PC-3 (cell line): ENCODE results near the gene LRRC75B. TPM values are rescaled to one million over a fixed set of nuclear protein-coding genes. Genes with fewer than 3 reads are reported as not detected.
"Not testable (repeated sequence)": the region's sequence is repeated elsewhere in the genome, so short reads cannot be mapped to it uniquely, and the experiment has no call there.

Source experiments
- ATAC-seq: fragments of 200-7000 bp; cut with Tn5 transposase; 2 replicates; pipeline ENCODE4 v1.9.1; 2020; ENCODE audit warnings: mild to moderate bottlenecking, moderate library complexity
- BruUV-seq: library from RNA; stranded (reverse); fragments of 400-500 nt; replicated peaks from 2 replicates; lab custom pipeline; 2021; lab: Mats Ljungman, UMichigan
- CTCF ChIA-PET: fragments of 300-600 bp; sonication (Branson Sonifier 250); formaldehyde crosslinking; loops from one replicate; lab custom pipeline; 2022; ENCODE audit warnings: antibody characterized with exemption; lab: Charles Lee
- POLR2A ChIA-PET: fragments of 300-600 bp; sonication (Branson Sonifier 250); formaldehyde crosslinking; loops from one replicate; lab custom pipeline; 2022; ENCODE audit warnings: antibody characterized with exemption; ENCODE audit not compliant: unreplicated experiment; lab: Charles Lee
- DNase-seq: peaks from one replicate; pipeline ENCODE4 v3.0.0-alpha.2; 2015
- H2AFZ ChIP-seq: fragments of 300-600 bp; sonication (generic); 2 replicates; pipeline ENCODE4 v1.6.0; 2016; ENCODE audit warnings: antibody characterized with exemption, low read length
- H3F3A ChIP-seq: fragments of 300-600 bp; sonication (generic); one replicate; pipeline ENCODE4 v1.6.0; 2017; ENCODE audit warnings: antibody characterized with exemption, low read length, control low read depth, mild to moderate bottlenecking; ENCODE audit not compliant: unreplicated experiment
- H3K27ac ChIP-seq: fragments of 300-600 bp; sonication (generic); 2 replicates; pipeline ENCODE4 v1.5.1; 2016; ENCODE audit warnings: mild to moderate bottlenecking, low read length
- H3K27me3 ChIP-seq: fragments of 300-600 bp; sonication (generic); 2 replicates; pipeline ENCODE4 v1.6.1; 2016; ENCODE audit warnings: low read length, mixed read lengths
- H3K36me3 ChIP-seq: fragments of 300-600 bp; sonication (generic); 2 replicates; pipeline ENCODE4 v1.6.1; 2016; ENCODE audit warnings: low read depth, mixed run types, low read length, mixed read lengths
- H3K4me1 ChIP-seq: fragments of 300-600 bp; sonication (generic); 2 replicates; pipeline ENCODE4 v1.5.1; 2016; ENCODE audit warnings: low read length; ENCODE audit not compliant: insufficient read depth
- H3K4me2 ChIP-seq: fragments of 300-600 bp; sonication (generic); 2 replicates; pipeline ENCODE4 v1.6.0; 2016; ENCODE audit warnings: low read length
- H3K4me3 ChIP-seq: fragments of 300-600 bp; sonication (generic); 2 replicates; pipeline ENCODE4 v1.5.1; 2016; ENCODE audit warnings: mild to moderate bottlenecking, low read length, mixed read lengths
- H3K79me2 ChIP-seq: fragments of 300-600 bp; sonication (generic); 2 replicates; pipeline ENCODE4 v1.6.1; 2017; ENCODE audit warnings: low read length, mixed read lengths
- H3K9ac ChIP-seq: fragments of 300-600 bp; sonication (generic); 2 replicates; pipeline ENCODE4 v1.6.0; 2016; ENCODE audit warnings: mild to moderate bottlenecking, low read length
- H3K9me2 ChIP-seq: fragments of 300-600 bp; sonication (generic); replicated peaks from 2 replicates; pipeline ENCODE4 v1.6.1; 2016; ENCODE audit warnings: mixed run types, low read length, mixed read lengths
- H3K9me3 ChIP-seq: fragments of 300-600 bp; sonication (generic); 2 replicates; pipeline ENCODE4 v1.6.1; 2016; ENCODE audit warnings: low read length, mixed read lengths
- H4K20me1 ChIP-seq: fragments of 300-600 bp; sonication (generic); 2 replicates; pipeline ENCODE4 v1.6.1; 2016; ENCODE audit warnings: low read length, mixed read lengths
- intact Hi-C: fragments of 100-400 bp; cut with micrococcal nuclease; formaldehyde crosslinking; loops from 2 replicates; pipeline ENCODE4 v1.9.0; 2023
- total RNA-seq: library from RNA; depleted of rRNA; stranded (reverse); fragments of >200 nt; gene quantifications from 2 replicates; pipeline ENCODE4 v1.2.3, GENCODE V29; 2014

The LRRC75B gene
- total RNA-seq, 1 experiment from 2014 or later, result 4.5 TPM

DNA sequence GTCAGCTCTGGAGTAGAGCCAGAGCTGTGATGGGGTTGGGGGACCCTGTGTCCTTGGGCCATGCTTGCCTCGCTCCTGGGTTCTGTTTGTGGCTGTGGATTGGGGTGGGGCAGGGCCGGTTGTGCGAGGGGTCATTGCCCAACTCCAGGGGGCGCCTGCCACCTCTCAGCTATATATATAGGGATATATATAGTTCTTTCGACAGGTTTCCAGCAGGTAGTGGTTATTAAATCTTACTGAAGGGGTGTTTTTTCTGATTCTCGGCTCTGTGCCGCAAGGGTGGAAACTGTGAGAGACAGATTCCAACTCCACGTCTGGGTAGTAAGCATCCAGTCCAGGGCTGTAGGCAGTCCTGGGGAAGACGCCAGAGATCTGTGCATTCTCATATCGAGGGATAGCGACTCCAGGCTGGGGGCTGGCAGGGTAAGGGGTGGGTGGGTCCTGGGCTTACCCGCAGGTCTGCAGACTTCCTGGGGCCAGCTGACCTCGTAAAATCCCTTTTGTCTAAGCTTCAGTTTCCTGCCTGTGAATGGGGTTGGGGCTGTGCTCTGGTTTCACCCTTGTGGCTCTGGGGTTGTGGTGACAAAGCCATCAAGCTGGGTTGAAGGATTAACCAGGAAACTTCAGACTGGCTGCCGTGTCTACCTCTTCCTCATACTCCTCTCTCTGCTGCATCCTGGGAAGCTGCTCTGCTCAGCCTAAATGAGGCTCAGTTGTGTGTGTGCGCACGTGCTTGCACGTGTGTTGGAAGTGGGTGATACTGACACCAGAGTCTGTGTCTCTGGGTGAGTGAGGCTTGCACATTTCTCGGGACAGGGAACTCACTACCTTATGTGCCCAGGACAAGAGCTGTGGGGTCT, 11.1 kb upstream of the LRRC75B start:
- CTCF ChIA-PET, H3K4me3 ChIP-seq, H4K20me1 ChIP-seq, H3F3A ChIP-seq, H3K36me3 ChIP-seq, H3K9me3 ChIP-seq, H3K79me2 ChIP-seq, H3K27ac ChIP-seq, H2AFZ ChIP-seq, H3K4me2 ChIP-seq, POLR2A ChIA-PET, H3K27me3 ChIP-seq, H3K9me2 ChIP-seq, H3K9ac ChIP-seq, DNase-seq, BruUV-seq, H3K4me1 ChIP-seq, intact Hi-C loops: not testable (repeated sequence)
- ATAC-seq, result peak; percentile 56

- H3K79me2 ChIP-seq, H3K4me2 ChIP-seq, H3K27me3 ChIP-seq, H3K4me3 ChIP-seq, intact Hi-C loops, CTCF ChIA-PET, BruUV-seq, H3K4me1 ChIP-seq, H3K9me2 ChIP-seq, DNase-seq, H3K27ac ChIP-seq, H3F3A ChIP-seq, H2AFZ ChIP-seq, ATAC-seq, H3K36me3 ChIP-seq, H3K9me3 ChIP-seq, H3K9ac ChIP-seq, H4K20me1 ChIP-seq, POLR2A ChIA-PET: not testable (repeated sequence)
These were observed 10.2 kb upstream of the LRRC75B start, which contains the start of gene GGT1 for GRCh38 chr22:24602847-24603769. GGT1 (plus strand) TSS chr22:24603193; CDS start chr22:24611082, 7,889 bp downstream.

GRCh38 chr22:24602105-24602749, 9.4 kb upstream of the LRRC75B start:
- DNase-seq, H3K27ac ChIP-seq, H3K9me3 ChIP-seq, H3K4me3 ChIP-seq, BruUV-seq, H3K4me1 ChIP-seq, H3K36me3 ChIP-seq, H3K4me2 ChIP-seq, H3K9me2 ChIP-seq, H3F3A ChIP-seq, H2AFZ ChIP-seq, H3K79me2 ChIP-seq, ATAC-seq, intact Hi-C loops, POLR2A ChIA-PET, H3K9ac ChIP-seq, CTCF ChIA-PET, H4K20me1 ChIP-seq, H3K27me3 ChIP-seq: not testable (repeated sequence)
